GM12878 (cell line): Measurements from ENCODE around the gene MAP7D2. TPM values are rescaled to one million over a fixed set of nuclear protein-coding genes. Genes with fewer than 3 reads are reported as not detected.

Source experiments
- ATAC-seq: fragments of 200-7000 bp; cut with Tn5 transposase; 3 replicates; pipeline ENCODE4 v1.9.1; 2020; ENCODE audit warnings: mild to moderate bottlenecking, moderate library complexity
- BruUV-seq: library from RNA; stranded (reverse); fragments of 400-500 nt; replicated peaks from 2 replicates; lab custom pipeline; 2021; lab: Mats Ljungman, UMichigan
- CTCF ChIA-PET: fragments of 300-600 bp; sonication (Branson Sonifier 250); formaldehyde crosslinking; extraction: SDS; loops from one replicate; lab custom pipeline; 2021; ENCODE audit warnings: inconsistent platforms; lab: Yijun Ruan, JAX
- POLR2A ChIA-PET: fragments of 350-600 bp; formaldehyde crosslinking; extraction: SDS; loops from one replicate; lab custom pipeline; 2021; ENCODE audit warnings: inconsistent platforms; lab: Charles Lee
- RAD21 ChIA-PET: fragments of 300-600 bp; sonication (Branson Sonifier 250); formaldehyde crosslinking; loops from one replicate; lab custom pipeline; 2023; ENCODE audit warnings: antibody characterized with exemption; ENCODE audit not compliant: unreplicated experiment; lab: Charles Lee
- SMC1A ChIA-PET: fragments of 300-600 bp; sonication (Branson Sonifier 250); formaldehyde crosslinking; loops from one replicate; lab custom pipeline; 2023; ENCODE audit not compliant: unreplicated experiment, uncharacterized antibody; lab: Charles Lee
- DNase-seq: peaks from one replicate; pipeline ENCODE4 v3.0.0-alpha.2; 2011; ENCODE audit warnings: low read depth, low spot score
- FAIRE-seq: peaks from 3 replicates; lab custom pipeline; 2011; peaks lifted over from hg19 to GRCh38; lab: Jason Lieb, UNC
- H2AFZ ChIP-seq: 2 replicates; pipeline ENCODE4 v1.6.0; 2011; ENCODE audit warnings: low read depth, low read length, control low read depth; ENCODE audit not compliant: control insufficient read depth
- H3K27ac ChIP-seq: 2 replicates; pipeline ENCODE4 v1.5.1; 2011; ENCODE audit warnings: control low read depth; ENCODE audit not compliant: control insufficient read depth, insufficient read depth
- H3K27me3 ChIP-seq, 2 experiments: replicated peaks in 1 of 2; 2 replicates each; pipeline versions ENCODE4 v1.6.0 to v1.6.1; 2011; ENCODE audit warnings: low read length in 1 of 2; ENCODE audit not compliant: control insufficient read depth in 2 of 2, insufficient read depth in 2 of 2
- H3K36me3 ChIP-seq, 2 experiments: 2 replicates each; pipeline ENCODE4 v1.5.1; 2011; ENCODE audit warnings: low read length in 1 of 2; ENCODE audit not compliant: control insufficient read depth in 2 of 2, insufficient read depth in 2 of 2
- H3K4me1 ChIP-seq: 2 replicates; pipeline ENCODE4 v1.6.1; 2011; ENCODE audit warnings: mild to moderate bottlenecking, low read length, moderate library complexity, mixed read lengths; ENCODE audit not compliant: control insufficient read depth, insufficient read depth
- H3K4me2 ChIP-seq: 2 replicates; pipeline ENCODE4 v1.6.0; 2011; ENCODE audit warnings: control low read depth; ENCODE audit not compliant: control insufficient read depth, insufficient read depth
- H3K4me3 ChIP-seq: fragments of 200-600 bp; sonication (generic); 2 replicates; pipeline ENCODE4 v1.5.1; 2016
- H3K79me2 ChIP-seq: 2 replicates; pipeline ENCODE4 v1.6.0; 2011; ENCODE audit warnings: low read length; ENCODE audit not compliant: control insufficient read depth, insufficient read depth
- H3K9ac ChIP-seq: 2 replicates; pipeline ENCODE4 v1.8.0; 2011; ENCODE audit warnings: low read length, control low read depth, mixed read lengths; ENCODE audit not compliant: control insufficient read depth, insufficient read depth
- H3K9me3 ChIP-seq: replicated peaks from 3 replicates; pipeline ENCODE4 v1.5.1; 2011; ENCODE audit warnings: mild to moderate bottlenecking, low read length; ENCODE audit not compliant: control insufficient read depth, insufficient read depth
- H4K20me1 ChIP-seq: 2 replicates; pipeline ENCODE4 v1.6.0; 2011; ENCODE audit not compliant: control insufficient read depth, insufficient read depth
- EED ChIP-seq: sonication (generic); IDR thresholded peaks from 2 replicates; pipeline ENCODE4 v1.6.1; 2016; ENCODE audit warnings: antibody characterized with exemption, low read depth
- EGR1 ChIP-seq, 2 experiments: IDR thresholded peaks; 1 replicate in 1 of 2; 2 replicates in 1 of 2; pipeline ENCODE4 v1.6.1; 2011 to 2012; ENCODE audit warnings: low read depth in 2 of 2, low read length in 2 of 2, borderline replicate concordance in 1 of 2, mild to moderate bottlenecking in 1 of 2, moderate library complexity in 1 of 2
- IRF4 ChIP-seq: IDR thresholded peaks from 2 replicates; pipeline ENCODE4 v1.6.1; 2011; ENCODE audit warnings: low read depth, low read length
- KAT2A ChIP-seq: conservative IDR thresholded peaks from 2 replicates; pipeline ENCODE4 v1.6.1; 2011; ENCODE audit warnings: low read depth, low read length; ENCODE audit not compliant: control insufficient read depth
- MEF2A ChIP-seq: IDR thresholded peaks from 2 replicates; pipeline ENCODE4 v1.6.1; 2011; ENCODE audit warnings: low read depth, mild to moderate bottlenecking, low read length, moderate library complexity; ENCODE audit not compliant: insufficient read depth
- RUNX3 ChIP-seq: IDR thresholded peaks from 2 replicates; pipeline ENCODE4 v1.6.1; 2012; ENCODE audit warnings: low read length, inconsistent platforms
- SMC3 ChIP-seq: IDR thresholded peaks from 2 replicates; pipeline ENCODE4 v1.6.1; 2011; ENCODE audit warnings: low read length, improper control_type of control experiment, borderline replicate concordance
- SREBF2 ChIP-seq: IDR thresholded peaks from 2 replicates; pipeline ENCODE4 v1.6.1; 2012; ENCODE audit warnings: mild to moderate bottlenecking, low read length
- TBL1XR1 ChIP-seq: IDR thresholded peaks from 2 replicates; pipeline ENCODE4 v1.6.1; 2012; ENCODE audit warnings: low read depth, low read length, improper control_type of control experiment
- WRNIP1 ChIP-seq: IDR thresholded peaks from 2 replicates; pipeline ENCODE4 v1.6.1; 2011; ENCODE audit warnings: low read depth, low read length, improper control_type of control experiment, borderline replicate concordance
- WGBS: methylation state at CpG from one replicate; pipeline ENCODE4 v1.1.6; 2016; ENCODE audit warnings: low lambda C conversion rate; ENCODE audit not compliant: insufficient replicate concordance, insufficient coverage; ENCODE audit errors: missing lambda C conversion rate; 5-methylcytosine and 5-hydroxymethylcytosine counted together
- in situ Hi-C: fragments of 300-500 bp; cut with MboI; formaldehyde crosslinking; loops from 9 replicates; pipeline ENCODE4 v1.14.3; 2018; ENCODE audit warnings: mixed read lengths
- intact Hi-C: fragments of 100-400 bp; cut with micrococcal nuclease; formaldehyde crosslinking; loops from one replicate; pipeline ENCODE4 v1.14.2; 2022; ENCODE audit not compliant: unreplicated experiment
- polyA plus RNA-seq, 11 experiments: library from polyadenylated mRNA; depleted of rRNA in 4 of 11; unstranded in 6 of 11; stranded (reverse) in 5 of 11; fragments of >200 nt; fragmentation: Nextera tagmentation in 4 of 11; fragmentation: Illumina TruSeq in 1 of 11; extraction: Ambion mirVana in 4 of 11; extraction: Trizol in 1 of 11; gene quantifications; 1 replicate in 1 of 11; 2 replicates in 10 of 11; pipeline versions ENCODE4 v1.2.1 to v1.2.3, GENCODE V29; 2011 to 2016; ENCODE audit warnings: inconsistent platforms in 2 of 11, missing spikeins in 2 of 11, low read depth in 1 of 11
- total RNA-seq, 4 experiments: library from RNA; depleted of rRNA in 3 of 4; stranded (reverse); fragments of >200 nt in 3 of 4; fragmentation: Illumina TruSeq in 1 of 4; extraction: Trizol in 1 of 4; gene quantifications; 2 replicates each; pipeline versions ENCODE4 v1.2.1 to v1.2.3, GENCODE V29; 2013 to 2021
- TF ChIP-seq, protein P1 (sequence below): fragments of 150-350 bp; IDR thresholded peaks from 2 replicates; pipeline ENCODE4 v1.6.1; 2014; ENCODE audit warnings: mild to moderate bottlenecking, low read depth, low read length
- TF ChIP-seq, protein P2 (sequence below): fragments of 450-650 bp; IDR thresholded peaks from 2 replicates; pipeline ENCODE4 v1.6.1; 2017; ENCODE audit warnings: mild to moderate bottlenecking

MAP7D2 gene
- total and polyA plus RNA-seq, 10 of the 15 experiments (the other 5 are each of a cell fraction or from before 2014, with no cell fraction given), result 0.06 to 18.4 (median 0.22) TPM

DNA sequence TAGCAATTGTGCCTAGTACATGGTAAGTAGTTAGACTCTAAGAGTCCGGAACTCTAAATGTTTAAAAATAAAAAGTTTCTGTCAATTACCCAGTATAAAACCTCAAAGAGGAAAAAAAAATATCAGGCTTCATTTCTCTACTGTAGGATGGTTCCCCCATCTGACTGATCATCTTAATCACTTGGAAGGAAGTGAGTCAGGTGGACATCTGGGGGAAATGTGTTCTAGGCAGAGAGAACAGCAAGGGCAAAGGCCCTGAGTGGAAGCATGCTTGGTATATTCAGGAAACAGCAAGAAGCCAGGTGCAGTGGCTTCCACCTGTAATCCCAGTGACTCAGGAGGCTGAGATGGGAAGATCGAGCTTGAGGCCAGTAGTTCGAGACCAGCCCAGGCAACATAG lies 27.8 kb upstream of the MAP7D2 start:
- no peaks in the 10 kb centered on the region for H3K36me3 ChIP-seq
- POLR2A ChIA-PET, result no interaction called here
- H2AFZ ChIP-seq, result no peak overlapping the region
- WGBS, result 95% methylated on average over 3 of the region's 3 CpGs
- H3K9ac ChIP-seq, result no peak overlapping the region
- intact Hi-C loops, result no loop called here
- H4K20me1 ChIP-seq, result no peaks in the 10 kb centered on the region
- H3K4me1 ChIP-seq, result peaks cover 5% of the 10 kb centered on the region; the same call in 1 of the 2 replicates
- in situ Hi-C loops, result no loop called here
- no peak for ATAC-seq
- H3K9me3 ChIP-seq, result no peaks in the 10 kb centered on the region
- FAIRE-seq, result no peak
- H3K4me3 ChIP-seq, result no peak overlapping the region
- no peak overlapping the region for H3K27ac ChIP-seq
- no TSS peak for BruUV-seq
- RAD21 ChIA-PET, result no interaction called here
- peaks cover 20% of the 10 kb centered on the region for H3K79me2 ChIP-seq
- no peak for DNase-seq
- TF ChIP-seq MEF2A (no peak), RUNX3 (no peak), EGR1 (IDR thresholded peaks at IDR 0.05; ENCODE audit: borderline replicate concordance in 1 of 2, low read depth in 2 of 2, low read length in 2 of 2) (no peak), WRNIP1 (no peak)
- TF ChIP-seq, protein P1, sequence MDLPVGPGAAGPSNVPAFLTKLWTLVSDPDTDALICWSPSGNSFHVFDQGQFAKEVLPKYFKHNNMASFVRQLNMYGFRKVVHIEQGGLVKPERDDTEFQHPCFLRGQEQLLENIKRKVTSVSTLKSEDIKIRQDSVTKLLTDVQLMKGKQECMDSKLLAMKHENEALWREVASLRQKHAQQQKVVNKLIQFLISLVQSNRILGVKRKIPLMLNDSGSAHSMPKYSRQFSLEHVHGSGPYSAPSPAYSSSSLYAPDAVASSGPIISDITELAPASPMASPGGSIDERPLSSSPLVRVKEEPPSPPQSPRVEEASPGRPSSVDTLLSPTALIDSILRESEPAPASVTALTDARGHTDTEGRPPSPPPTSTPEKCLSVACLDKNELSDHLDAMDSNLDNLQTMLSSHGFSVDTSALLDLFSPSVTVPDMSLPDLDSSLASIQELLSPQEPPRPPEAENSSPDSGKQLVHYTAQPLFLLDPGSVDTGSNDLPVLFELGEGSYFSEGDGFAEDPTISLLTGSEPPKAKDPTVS, result no peak
- TF ChIP-seq, all 136 proteins: peak for 0
- SMC1A ChIA-PET, result interaction anchor here (1.1 kb wide), 1 partner anchor 29 kb away, joined by 3 read pairs; no protein-coding TSS in a partner anchor
- no peak overlapping the region for H3K4me2 ChIP-seq
- CTCF ChIA-PET, result no interaction called here
- no peaks in the 10 kb centered on the region for H3K27me3 ChIP-seq

DNA sequence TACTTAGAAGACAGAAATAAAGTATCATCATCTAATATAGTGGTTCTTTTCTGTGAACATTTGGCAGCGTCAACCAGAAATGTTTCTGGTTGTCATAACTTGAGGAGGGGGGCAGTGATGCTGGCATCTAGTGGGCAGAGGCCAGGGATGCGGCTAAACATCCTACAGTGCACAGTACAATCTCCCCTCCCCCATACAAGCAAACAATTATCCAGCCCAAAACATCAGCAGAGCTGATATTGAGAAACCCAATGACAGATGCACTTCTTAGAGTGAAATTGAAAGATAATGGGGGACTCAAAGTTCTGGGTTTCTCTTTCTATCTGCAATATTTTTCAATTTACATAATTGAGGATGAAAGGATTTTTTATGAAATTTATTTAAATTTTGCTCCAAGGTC lies 26.9 kb upstream of the MAP7D2 start:
- 94% methylated on average over 2 of the region's 2 CpGs for WGBS
- H4K20me1 ChIP-seq, result no peaks in the 10 kb centered on the region
- ChIA-PET RAD21 (no interaction called here), CTCF (no interaction called here), POLR2A (no interaction called here), SMC1A (no interaction called here)
- TF ChIP-seq TBL1XR1 (no peak), SREBF2 (no peak), IRF4 (no peak), KAT2A (no peak), SMC3 (no peak), EED (no peak)
- TF ChIP-seq, protein P2, sequence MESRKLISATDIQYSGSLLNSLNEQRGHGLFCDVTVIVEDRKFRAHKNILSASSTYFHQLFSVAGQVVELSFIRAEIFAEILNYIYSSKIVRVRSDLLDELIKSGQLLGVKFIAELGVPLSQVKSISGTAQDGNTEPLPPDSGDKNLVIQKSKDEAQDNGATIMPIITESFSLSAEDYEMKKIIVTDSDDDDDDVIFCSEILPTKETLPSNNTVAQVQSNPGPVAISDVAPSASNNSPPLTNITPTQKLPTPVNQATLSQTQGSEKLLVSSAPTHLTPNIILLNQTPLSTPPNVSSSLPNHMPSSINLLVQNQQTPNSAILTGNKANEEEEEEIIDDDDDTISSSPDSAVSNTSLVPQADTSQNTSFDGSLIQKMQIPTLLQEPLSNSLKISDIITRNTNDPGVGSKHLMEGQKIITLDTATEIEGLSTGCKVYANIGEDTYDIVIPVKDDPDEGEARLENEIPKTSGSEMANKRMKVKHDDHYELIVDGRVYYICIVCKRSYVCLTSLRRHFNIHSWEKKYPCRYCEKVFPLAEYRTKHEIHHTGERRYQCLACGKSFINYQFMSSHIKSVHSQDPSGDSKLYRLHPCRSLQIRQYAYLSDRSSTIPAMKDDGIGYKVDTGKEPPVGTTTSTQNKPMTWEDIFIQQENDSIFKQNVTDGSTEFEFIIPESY, result no peak
- H3K27me3 ChIP-seq, result no peaks in the 10 kb centered on the region
- in situ Hi-C loops, result no loop called here
- H3K4me1 ChIP-seq, result peaks cover 8% of the 10 kb centered on the region; the same call in 1 of the 2 replicates
- H3K9ac ChIP-seq, result no peak overlapping the region
- no peak for DNase-seq
- no peak for FAIRE-seq
- H3K9me3 ChIP-seq, result no peaks in the 10 kb centered on the region
- H3K4me2 ChIP-seq, result no peak overlapping the region
- H3K4me3 ChIP-seq, result no peak overlapping the region
- H3K36me3 ChIP-seq, result no peaks in the 10 kb centered on the region
- no peak overlapping the region for H2AFZ ChIP-seq
- H3K79me2 ChIP-seq, result peaks cover 29% of the 10 kb centered on the region
- H3K27ac ChIP-seq, result no peak overlapping the region
- ATAC-seq, result no peak
- intact Hi-C loops, result no loop called here
- BruUV-seq, result no TSS peak
